Measurements from ENCODE around the gene MYO5B. TPM values are rescaled to one million over a fixed set of nuclear protein-coding genes. Genes with fewer than 3 reads are reported as not detected.

The MYO5B gene
- total RNA-seq, 4 donors from 2014 or later, result 0.05 to 0.60 (median 0.35) TPM

DNA sequence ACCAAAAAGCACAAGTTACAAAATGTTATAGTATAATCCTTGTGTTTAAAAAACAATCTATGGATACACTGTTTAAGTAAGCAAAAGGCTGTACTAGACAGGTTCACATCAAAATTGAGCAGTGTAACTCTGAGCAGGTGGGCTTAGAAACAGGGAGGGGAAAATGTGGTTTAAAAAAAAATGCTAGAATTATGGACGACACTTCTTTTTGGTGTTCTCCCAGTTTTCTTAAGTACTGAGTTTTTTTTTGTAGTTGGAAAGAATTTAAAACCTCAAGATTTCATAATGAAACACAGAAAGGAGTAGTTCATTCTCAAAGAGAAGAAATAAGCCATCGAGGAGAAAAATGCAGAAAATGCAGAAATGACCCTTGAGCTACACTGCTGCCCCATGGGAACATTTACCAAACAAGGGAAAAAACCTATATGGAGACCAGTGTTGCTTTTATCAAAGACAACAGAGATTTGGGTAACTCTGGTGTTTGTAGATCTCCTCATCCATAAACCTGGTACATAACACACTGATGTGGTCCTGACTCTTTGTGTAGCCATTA lies 100.7 kb downstream of the MYO5B start:
- no peak for DNase-seq
- peaks cover 11 to 29% of the 10 kb centered on the region in 2 donors for H3K4me1 ChIP-seq
- H3K4me3 ChIP-seq, result no peak overlapping the region
- TF ChIP-seq, protein P1, sequence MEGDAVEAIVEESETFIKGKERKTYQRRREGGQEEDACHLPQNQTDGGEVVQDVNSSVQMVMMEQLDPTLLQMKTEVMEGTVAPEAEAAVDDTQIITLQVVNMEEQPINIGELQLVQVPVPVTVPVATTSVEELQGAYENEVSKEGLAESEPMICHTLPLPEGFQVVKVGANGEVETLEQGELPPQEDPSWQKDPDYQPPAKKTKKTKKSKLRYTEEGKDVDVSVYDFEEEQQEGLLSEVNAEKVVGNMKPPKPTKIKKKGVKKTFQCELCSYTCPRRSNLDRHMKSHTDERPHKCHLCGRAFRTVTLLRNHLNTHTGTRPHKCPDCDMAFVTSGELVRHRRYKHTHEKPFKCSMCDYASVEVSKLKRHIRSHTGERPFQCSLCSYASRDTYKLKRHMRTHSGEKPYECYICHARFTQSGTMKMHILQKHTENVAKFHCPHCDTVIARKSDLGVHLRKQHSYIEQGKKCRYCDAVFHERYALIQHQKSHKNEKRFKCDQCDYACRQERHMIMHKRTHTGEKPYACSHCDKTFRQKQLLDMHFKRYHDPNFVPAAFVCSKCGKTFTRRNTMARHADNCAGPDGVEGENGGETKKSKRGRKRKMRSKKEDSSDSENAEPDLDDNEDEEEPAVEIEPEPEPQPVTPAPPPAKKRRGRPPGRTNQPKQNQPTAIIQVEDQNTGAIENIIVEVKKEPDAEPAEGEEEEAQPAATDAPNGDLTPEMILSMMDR (IDR thresholded peaks at IDR 0.05 in 4 of 5, conservative IDR thresholded peaks at IDR 0.05 in 1 of 5), result no peak
- no peak for TF ChIP-seq POLR2A (IDR thresholded peaks at IDR 0.05)
- no peaks in the 10 kb centered on the region for H3K36me3 ChIP-seq
- H3K27ac ChIP-seq, result no peak overlapping the region
- in situ Hi-C loops (cut with MboI; ENCODE audit: low sequenced_read_pairs in 4 of 4) (no loop called here), intact Hi-C loops (cut with DNase I; ENCODE audit: low total_unique reads) (no loop called here)
- no peak for ATAC-seq
- no peaks in the 10 kb centered on the region for H3K9me3 ChIP-seq
- no peaks in the 10 kb centered on the region for H3K27me3 ChIP-seq

DNA sequence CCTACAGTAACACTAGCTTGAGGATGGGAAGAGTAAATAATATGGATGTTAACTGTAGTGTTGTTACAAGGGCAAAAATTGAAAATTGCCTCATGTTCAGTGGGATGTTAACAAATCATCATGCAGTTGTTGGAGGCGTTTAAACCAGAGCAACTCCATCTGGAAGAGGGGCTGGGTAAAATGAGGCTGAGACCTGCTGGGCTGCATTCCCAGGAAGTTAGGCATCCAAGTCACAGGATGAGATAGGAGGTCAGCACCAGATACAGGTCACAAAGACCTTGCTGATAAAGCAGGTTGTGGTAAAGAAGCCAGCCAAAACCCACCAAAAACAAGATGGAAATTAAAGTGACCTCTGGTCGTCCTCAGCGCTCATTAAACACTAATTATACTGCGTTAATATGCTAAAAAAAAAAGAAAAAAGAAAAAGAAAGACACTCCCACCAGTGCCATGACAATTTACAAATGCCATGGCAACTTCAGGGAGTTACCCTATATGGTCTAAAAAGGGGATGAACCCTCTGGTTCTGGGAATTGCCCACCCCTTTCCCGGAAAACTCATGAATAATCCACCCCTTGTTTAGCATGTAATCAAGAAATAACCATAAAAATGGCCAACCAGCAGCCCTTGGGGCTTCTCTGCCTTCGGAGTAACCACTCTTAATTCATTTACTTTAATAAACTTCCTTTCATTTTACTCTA lies 101.4 kb downstream of the MYO5B start:
- DNase-seq (no peak), ATAC-seq (no peak)
- H3K4me1 ChIP-seq, result peaks cover 11 to 21% of the 10 kb centered on the region in 2 donors
- no peaks in the 10 kb centered on the region for H3K9me3 ChIP-seq
- intact Hi-C loops (cut with DNase I; ENCODE audit: low total_unique reads), result no loop called here
- H3K36me3 ChIP-seq, result no peaks in the 10 kb centered on the region
- TF ChIP-seq, protein P1 (IDR thresholded peaks at IDR 0.05 in 4 of 5, conservative IDR thresholded peaks at IDR 0.05 in 1 of 5), result no peak
- no peak for TF ChIP-seq POLR2A (IDR thresholded peaks at IDR 0.05)
- no peaks in the 10 kb centered on the region for H3K27me3 ChIP-seq
- H3K4me3 ChIP-seq, result no peak overlapping the region
- in situ Hi-C loops (cut with MboI; ENCODE audit: low sequenced_read_pairs in 4 of 4), result no loop called here
- no peak overlapping the region for H3K27ac ChIP-seq

DNA sequence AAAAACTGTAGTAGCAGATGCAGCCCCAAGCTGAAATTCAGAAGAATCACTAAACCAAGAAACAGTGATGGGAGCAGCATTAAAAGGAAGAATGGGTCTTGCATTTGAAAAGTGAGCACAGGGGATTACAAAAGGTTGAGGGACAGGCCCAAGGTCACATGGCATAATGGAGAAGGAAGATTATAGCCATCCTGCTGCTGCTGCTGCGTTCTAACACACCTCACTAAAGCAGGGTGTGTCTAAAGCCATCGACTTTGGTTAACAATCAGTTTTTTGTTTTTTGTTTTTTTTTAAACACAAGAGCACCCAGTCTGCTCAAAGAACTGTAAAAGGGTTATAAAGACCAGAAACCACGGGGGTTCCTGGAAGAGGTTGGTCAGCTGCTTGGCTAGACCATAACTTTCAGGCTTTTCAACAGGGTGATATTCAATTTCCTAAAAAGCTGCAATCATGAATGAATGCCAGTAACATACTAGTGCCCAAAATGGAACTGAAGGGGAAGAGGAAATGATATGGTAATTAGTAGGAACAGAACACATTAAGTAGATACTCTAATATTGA lies 102.6 kb downstream of the MYO5B start:
- Histone ChIP-seq H3K4me1 (peaks cover 11 to 13% of the 10 kb centered on the region in 2 donors), H3K9me3 (no peaks in the 10 kb centered on the region), H3K27me3 (no peaks in the 10 kb centered on the region), H3K4me3 (no peak overlapping the region), H3K27ac (no peak overlapping the region), H3K36me3 (no peaks in the 10 kb centered on the region)
- intact Hi-C loops (cut with DNase I; ENCODE audit: low total_unique reads), result no loop called here
- DNase-seq, result no peak
- in situ Hi-C loops (cut with MboI; ENCODE audit: low sequenced_read_pairs in 4 of 4), result no loop called here
- TF ChIP-seq, protein P1 (IDR thresholded peaks at IDR 0.05 in 4 of 5, conservative IDR thresholded peaks at IDR 0.05 in 1 of 5), result no peak
- TF ChIP-seq POLR2A (IDR thresholded peaks at IDR 0.05), result no peak
- peak in 1 of 2 donors; percentile 17 for ATAC-seq

DNA sequence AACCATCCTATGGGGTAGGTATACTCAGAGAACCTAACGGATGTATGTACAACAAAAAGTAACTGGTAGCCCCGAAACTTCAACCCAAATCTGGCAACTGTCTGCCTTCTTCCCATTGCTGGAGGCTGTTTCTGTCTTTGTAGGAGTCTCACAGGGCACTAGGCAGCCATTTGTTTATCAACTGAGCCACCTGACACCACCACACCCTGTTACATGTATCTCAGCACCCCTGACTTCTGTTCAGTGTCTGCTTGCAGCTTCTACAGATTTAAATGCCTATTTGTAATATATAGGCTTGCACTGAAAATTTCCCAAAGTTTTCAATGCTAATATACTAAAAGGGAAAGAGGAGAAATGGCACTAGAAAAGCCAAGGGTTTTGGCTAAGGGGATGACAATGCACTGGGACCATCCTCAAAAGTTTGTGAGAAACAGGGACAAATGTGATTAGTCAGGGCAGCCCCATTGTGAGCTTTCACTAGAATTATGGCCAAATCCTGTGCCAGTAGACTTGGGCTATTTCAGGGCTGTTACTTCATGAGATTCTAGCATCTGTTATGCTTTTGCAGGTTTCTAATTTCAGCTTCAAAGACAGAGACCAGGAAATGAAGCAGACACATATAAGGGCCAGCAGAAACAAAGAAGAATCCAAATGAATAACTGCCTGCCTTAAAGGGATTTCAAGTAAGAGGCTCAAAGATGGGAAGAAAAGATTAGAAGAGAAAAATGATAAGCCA lies 103.3 kb downstream of the MYO5B start:
- TF ChIP-seq POLR2A (IDR thresholded peaks at IDR 0.05), result no peak
- TF ChIP-seq, protein P1 (IDR thresholded peaks at IDR 0.05 in 4 of 5, conservative IDR thresholded peaks at IDR 0.05 in 1 of 5), result no peak
- no peak overlapping the region for H3K4me3 ChIP-seq
- no peaks in the 10 kb centered on the region for H3K36me3 ChIP-seq
- H3K27me3 ChIP-seq, result no peaks in the 10 kb centered on the region
- ATAC-seq (peak in 1 of 2 donors; percentile 64), DNase-seq (no peak)
- no peaks in the 10 kb centered on the region for H3K9me3 ChIP-seq
- H3K4me1 ChIP-seq, result peaks cover 11 to 13% of the 10 kb centered on the region in 2 donors
- in situ Hi-C loops (cut with MboI; ENCODE audit: low sequenced_read_pairs in 4 of 4) (no loop called here), intact Hi-C loops (cut with DNase I; ENCODE audit: low total_unique reads) (no loop called here)
- peak overlapping the region in 1 of 4 donors; percentile 11 for H3K27ac ChIP-seq
